ENCODE measurements around the gene MIF4GD.

GRCh38 chr17:75252039-75252816, 18.8 kb downstream of the MIF4GD start:
- TF ChIP-seq POLR2AphosphoS5 (IDR thresholded peaks at IDR 0.05), result no peak
- TF ChIP-seq CTCF (IDR thresholded peaks at IDR 0.05), result no peak
- no peak for TF ChIP-seq POLR2A (IDR thresholded peaks at IDR 0.05; ENCODE audit: low read depth)
- TF ChIP-seq EP300 (IDR thresholded peaks at IDR 0.05), result no peak
